PC-3 (cell line): ENCODE measurements around the gene NR5A2. TPM values are rescaled to one million over a fixed set of nuclear protein-coding genes. Genes with fewer than 3 reads are reported as not detected.

Source experiments
- ATAC-seq: fragments of 200-7000 bp; cut with Tn5 transposase; 2 replicates; pipeline ENCODE4 v1.9.1; 2020; ENCODE audit warnings: mild to moderate bottlenecking, moderate library complexity
- BruUV-seq: library from RNA; stranded (reverse); fragments of 400-500 nt; replicated peaks from 2 replicates; lab custom pipeline; 2021; lab: Mats Ljungman, UMichigan
- CTCF ChIA-PET: fragments of 300-600 bp; sonication (Branson Sonifier 250); formaldehyde crosslinking; loops from one replicate; lab custom pipeline; 2022; ENCODE audit warnings: antibody characterized with exemption; lab: Charles Lee
- POLR2A ChIA-PET: fragments of 300-600 bp; sonication (Branson Sonifier 250); formaldehyde crosslinking; loops from one replicate; lab custom pipeline; 2022; ENCODE audit warnings: antibody characterized with exemption; ENCODE audit not compliant: unreplicated experiment; lab: Charles Lee
- DNase-seq: peaks from one replicate; pipeline ENCODE4 v3.0.0-alpha.2; 2015
- H2AFZ ChIP-seq: fragments of 300-600 bp; sonication (generic); 2 replicates; pipeline ENCODE4 v1.6.0; 2016; ENCODE audit warnings: antibody characterized with exemption, low read length
- H3F3A ChIP-seq: fragments of 300-600 bp; sonication (generic); one replicate; pipeline ENCODE4 v1.6.0; 2017; ENCODE audit warnings: antibody characterized with exemption, low read length, control low read depth, mild to moderate bottlenecking; ENCODE audit not compliant: unreplicated experiment
- H3K27ac ChIP-seq: fragments of 300-600 bp; sonication (generic); 2 replicates; pipeline ENCODE4 v1.5.1; 2016; ENCODE audit warnings: mild to moderate bottlenecking, low read length
- H3K27me3 ChIP-seq: fragments of 300-600 bp; sonication (generic); 2 replicates; pipeline ENCODE4 v1.6.1; 2016; ENCODE audit warnings: low read length, mixed read lengths
- H3K36me3 ChIP-seq: fragments of 300-600 bp; sonication (generic); 2 replicates; pipeline ENCODE4 v1.6.1; 2016; ENCODE audit warnings: low read depth, mixed run types, low read length, mixed read lengths
- H3K4me1 ChIP-seq: fragments of 300-600 bp; sonication (generic); 2 replicates; pipeline ENCODE4 v1.5.1; 2016; ENCODE audit warnings: low read length; ENCODE audit not compliant: insufficient read depth
- H3K4me2 ChIP-seq: fragments of 300-600 bp; sonication (generic); 2 replicates; pipeline ENCODE4 v1.6.0; 2016; ENCODE audit warnings: low read length
- H3K4me3 ChIP-seq: fragments of 300-600 bp; sonication (generic); 2 replicates; pipeline ENCODE4 v1.5.1; 2016; ENCODE audit warnings: mild to moderate bottlenecking, low read length, mixed read lengths
- H3K79me2 ChIP-seq: fragments of 300-600 bp; sonication (generic); 2 replicates; pipeline ENCODE4 v1.6.1; 2017; ENCODE audit warnings: low read length, mixed read lengths
- H3K9ac ChIP-seq: fragments of 300-600 bp; sonication (generic); 2 replicates; pipeline ENCODE4 v1.6.0; 2016; ENCODE audit warnings: mild to moderate bottlenecking, low read length
- H3K9me2 ChIP-seq: fragments of 300-600 bp; sonication (generic); replicated peaks from 2 replicates; pipeline ENCODE4 v1.6.1; 2016; ENCODE audit warnings: mixed run types, low read length, mixed read lengths
- H3K9me3 ChIP-seq: fragments of 300-600 bp; sonication (generic); 2 replicates; pipeline ENCODE4 v1.6.1; 2016; ENCODE audit warnings: low read length, mixed read lengths
- H4K20me1 ChIP-seq: fragments of 300-600 bp; sonication (generic); 2 replicates; pipeline ENCODE4 v1.6.1; 2016; ENCODE audit warnings: low read length, mixed read lengths
- CTCF ChIP-seq: fragments of 300-600 bp; sonication (generic); conservative IDR thresholded peaks from 2 replicates; pipeline ENCODE4 v1.5.1; 2017; ENCODE audit warnings: antibody characterized with exemption, low read depth, mild to moderate bottlenecking, low read length
- EZH2 ChIP-seq: fragments of 300-600 bp; sonication (generic); IDR thresholded peaks from one replicate; pipeline ENCODE4 v1.6.1; 2017; ENCODE audit warnings: antibody characterized with exemption, mild to moderate bottlenecking, low read length; ENCODE audit not compliant: unreplicated experiment
- EZH2phosphoT487 ChIP-seq: fragments of 300-600 bp; sonication (generic); IDR thresholded peaks from 2 replicates; pipeline ENCODE4 v1.6.1; 2018; ENCODE audit warnings: mild to moderate bottlenecking, antibody characterized with exemption, low read length, borderline replicate concordance
- intact Hi-C: fragments of 100-400 bp; cut with micrococcal nuclease; formaldehyde crosslinking; loops from 2 replicates; pipeline ENCODE4 v1.9.0; 2023
- total RNA-seq: library from RNA; depleted of rRNA; stranded (reverse); fragments of >200 nt; gene quantifications from 2 replicates; pipeline ENCODE4 v1.2.3, GENCODE V29; 2014

Gene NR5A2
- total RNA-seq, 1 experiment from 2014 or later, result 0.36 TPM

GRCh38 chr1:200051620-200052019, 24.1 kb downstream of the NR5A2 start:
- no peaks in the 10 kb centered on the region for H3K79me2 ChIP-seq
- DNase-seq (no peak), ATAC-seq (no peak)
- no peaks in the 10 kb centered on the region for H3K9me3 ChIP-seq
- H3K36me3 ChIP-seq, result no peaks in the 10 kb centered on the region
- no peak overlapping the region for H3K4me3 ChIP-seq
- intact Hi-C loops, result no loop called here
- H3K9ac ChIP-seq, result no peak overlapping the region
- H3K4me2 ChIP-seq, result no peak overlapping the region
- ChIA-PET POLR2A (no interaction called here), CTCF (no interaction called here)
- 0 out of 2 replicates have a peak, but pooled peaks cover 10% of the 10 kb centered on the region for H3K27me3 ChIP-seq
- no TSS peak for BruUV-seq
- no peaks in the 10 kb centered on the region for H4K20me1 ChIP-seq
- no peaks in the 10 kb centered on the region for H3K4me1 ChIP-seq
- TF ChIP-seq EZH2 (no peak), CTCF (no peak), EZH2phosphoT487 (no peak)
- H3K9me2 ChIP-seq, result 0 out of 2 replicates have a peak, but pooled peaks cover 3% of the 10 kb centered on the region
- no peak overlapping the region for H3K27ac ChIP-seq
- no peaks in the 10 kb centered on the region for H3F3A ChIP-seq
- H2AFZ ChIP-seq, result no peak overlapping the region

GRCh38 chr1:200053091-200053490, 25.6 kb downstream of the NR5A2 start:
- no peak overlapping the region for H3K27ac ChIP-seq
- no peak overlapping the region for H3K9ac ChIP-seq
- POLR2A ChIA-PET, result no interaction called here
- H3K36me3 ChIP-seq, result no peaks in the 10 kb centered on the region
- no peaks in the 10 kb centered on the region for H4K20me1 ChIP-seq
- DNase-seq (no peak), ATAC-seq (no peak)
- no peaks in the 10 kb centered on the region for H3K9me3 ChIP-seq
- CTCF ChIA-PET, result no interaction called here
- H3F3A ChIP-seq, result no peaks in the 10 kb centered on the region
- 0 out of 2 replicates have a peak, but pooled peaks cover 3% of the 10 kb centered on the region for H3K9me2 ChIP-seq
- H3K4me1 ChIP-seq, result no peaks in the 10 kb centered on the region
- intact Hi-C loops, result no loop called here
- no peak overlapping the region for H3K4me2 ChIP-seq
- 0 out of 2 replicates have a peak, but pooled peaks cover 16% of the 10 kb centered on the region for H3K27me3 ChIP-seq
- H3K79me2 ChIP-seq, result no peaks in the 10 kb centered on the region
- TF ChIP-seq EZH2phosphoT487 (no peak), EZH2 (no peak), CTCF (no peak)
- no TSS peak for BruUV-seq
- no peak overlapping the region for H2AFZ ChIP-seq
- H3K4me3 ChIP-seq, result no peak overlapping the region

- no peak overlapping the region for H2AFZ ChIP-seq
- no peak overlapping the region for H3K4me3 ChIP-seq
- no peaks in the 10 kb centered on the region for H4K20me1 ChIP-seq
- H3K27ac ChIP-seq, result no peak overlapping the region
- no peak overlapping the region for H3K4me2 ChIP-seq
- DNase-seq (no peak), ATAC-seq (peak; percentile 53)
- H3K4me1 ChIP-seq, result no peaks in the 10 kb centered on the region
- H3K79me2 ChIP-seq, result no peaks in the 10 kb centered on the region
- H3F3A ChIP-seq, result no peaks in the 10 kb centered on the region
- H3K36me3 ChIP-seq, result no peaks in the 10 kb centered on the region
- H3K9me2 ChIP-seq, result no peaks in the 10 kb centered on the region
- CTCF ChIA-PET, result no interaction called here
- no peaks in the 10 kb centered on the region for H3K9me3 ChIP-seq
- TF ChIP-seq EZH2phosphoT487 (no peak), CTCF (no peak), EZH2 (no peak)
- H3K9ac ChIP-seq, result no peak overlapping the region
- H3K27me3 ChIP-seq, result 0 out of 2 replicates have a peak, but pooled peaks cover 16% of the 10 kb centered on the region
- BruUV-seq, result no TSS peak
- intact Hi-C loops, result no loop called here
- POLR2A ChIA-PET, result no interaction called here
Measured at GRCh38 chr1:200053646-200054045, 26.1 kb downstream of the NR5A2 start.
